Gastrocnemius medialis (tissue), 4 donors: ENCODE data around the gene CCDC158.

ENCODE experiments used
- POLR2A ChIP-seq, 2 donors: fragments of 450-650 bp; IDR thresholded peaks; one replicate each; pipeline ENCODE4 v1.6.1; 2017; ENCODE audit warnings: antibody characterized with exemption in 2 of 2, mild to moderate bottlenecking in 2 of 2, moderate library complexity in 2 of 2
- TF ChIP-seq, protein P1 (sequence below), 5 experiments: fragments of 450-650 bp in 3 of 5; fragments of 200-600 bp in 2 of 5; sonication (generic) in 2 of 5; IDR thresholded peaks in 4 of 5; conservative IDR thresholded peaks in 1 of 5; 1 replicate in 4 of 5; 2 replicates in 1 of 5; pipeline ENCODE4 v1.5.1; 2016 to 2019; ENCODE audit warnings: antibody characterized with exemption in 5 of 5, mild to moderate bottlenecking in 3 of 5, moderate library complexity in 3 of 5

DNA sequence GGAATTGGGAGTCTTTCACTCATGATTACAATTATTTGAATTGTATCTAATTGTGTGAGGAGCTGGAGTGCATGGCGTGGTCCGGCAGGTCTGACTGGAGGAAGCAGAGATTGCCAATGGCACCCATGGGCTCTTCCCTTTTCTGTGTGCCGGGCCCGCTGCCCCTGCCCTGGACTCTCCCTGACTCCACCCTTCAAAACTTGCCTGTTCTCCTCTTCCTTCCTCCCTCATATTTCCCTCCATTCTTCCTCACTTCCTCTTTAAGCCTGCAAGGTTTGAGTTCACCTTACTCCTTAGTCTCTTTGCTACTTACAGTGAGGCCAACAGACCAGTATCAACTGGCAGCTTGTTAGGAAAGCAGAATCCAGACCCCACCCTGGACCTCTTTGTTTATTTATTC is 120.9 kb downstream of the CCDC158 start:
- TF ChIP-seq, protein P1, sequence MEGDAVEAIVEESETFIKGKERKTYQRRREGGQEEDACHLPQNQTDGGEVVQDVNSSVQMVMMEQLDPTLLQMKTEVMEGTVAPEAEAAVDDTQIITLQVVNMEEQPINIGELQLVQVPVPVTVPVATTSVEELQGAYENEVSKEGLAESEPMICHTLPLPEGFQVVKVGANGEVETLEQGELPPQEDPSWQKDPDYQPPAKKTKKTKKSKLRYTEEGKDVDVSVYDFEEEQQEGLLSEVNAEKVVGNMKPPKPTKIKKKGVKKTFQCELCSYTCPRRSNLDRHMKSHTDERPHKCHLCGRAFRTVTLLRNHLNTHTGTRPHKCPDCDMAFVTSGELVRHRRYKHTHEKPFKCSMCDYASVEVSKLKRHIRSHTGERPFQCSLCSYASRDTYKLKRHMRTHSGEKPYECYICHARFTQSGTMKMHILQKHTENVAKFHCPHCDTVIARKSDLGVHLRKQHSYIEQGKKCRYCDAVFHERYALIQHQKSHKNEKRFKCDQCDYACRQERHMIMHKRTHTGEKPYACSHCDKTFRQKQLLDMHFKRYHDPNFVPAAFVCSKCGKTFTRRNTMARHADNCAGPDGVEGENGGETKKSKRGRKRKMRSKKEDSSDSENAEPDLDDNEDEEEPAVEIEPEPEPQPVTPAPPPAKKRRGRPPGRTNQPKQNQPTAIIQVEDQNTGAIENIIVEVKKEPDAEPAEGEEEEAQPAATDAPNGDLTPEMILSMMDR (IDR thresholded peaks at IDR 0.05 in 4 of 5, conservative IDR thresholded peaks at IDR 0.05 in 1 of 5), result no peak
- TF ChIP-seq POLR2A (IDR thresholded peaks at IDR 0.05), result no peak
